PFSK-1 (cell line): ENCODE results near the gene CIPC.

Experiments
- FOXP2 ChIP-seq: optimal IDR thresholded peaks from 2 replicates; pipeline ENCODE3; 2011; ENCODE audit warnings: borderline replicate concordance, control low read depth, inconsistent platforms; ENCODE audit not compliant: insufficient read depth; ENCODE audit errors: extremely low read length, extremely low read depth
- POLR2AphosphoS5 ChIP-seq: IDR thresholded peaks from 2 replicates; pipeline ENCODE4 v1.6.1; 2012; ENCODE audit warnings: low read depth, mild to moderate bottlenecking, control low read depth, low read length, moderate library complexity
- REST ChIP-seq, 2 experiments: IDR thresholded peaks; 2 replicates each; pipeline versions ENCODE4 v1.6.1 to v1.8.0; 2011 to 2012; ENCODE audit warnings: low read depth in 2 of 2, low read length in 2 of 2, control low read depth in 1 of 2, inconsistent platforms in 1 of 2, mild to moderate bottlenecking in 1 of 2, moderate library complexity in 1 of 2; ENCODE audit not compliant: insufficient read depth in 1 of 2
- SIN3A ChIP-seq: IDR thresholded peaks from 2 replicates; pipeline ENCODE4 v1.6.1; 2012; ENCODE audit warnings: mild to moderate bottlenecking, low read length, moderate library complexity, borderline replicate concordance; ENCODE audit not compliant: insufficient read depth
- TAF1 ChIP-seq: IDR thresholded peaks from 2 replicates; pipeline ENCODE4 v1.6.1; 2012; ENCODE audit warnings: low read length, control low read depth, borderline replicate concordance; ENCODE audit not compliant: insufficient read depth

The CIPC gene

GRCh38 chr14:77083082-77083481 is 15.0 kb upstream of the CIPC start:
- TF ChIP-seq TAF1 (no peak), FOXP2 (no peak), REST (IDR thresholded peaks at IDR 0.05; ENCODE audit: insufficient read depth in 1 of 2, low read depth in 2 of 2, low read length in 2 of 2) (no peak), SIN3A (no peak), POLR2AphosphoS5 (no peak)

- TF ChIP-seq FOXP2 (no peak), POLR2AphosphoS5 (no peak), SIN3A (no peak), REST (IDR thresholded peaks at IDR 0.05; ENCODE audit: insufficient read depth in 1 of 2, low read depth in 2 of 2, low read length in 2 of 2) (no peak), TAF1 (no peak)
These were observed 13.1 kb upstream of the CIPC start for GRCh38 chr14:77084985-77085384.

GRCh38 chr14:77085538-77085937 is 12.5 kb upstream of the CIPC start:
- TF ChIP-seq FOXP2 (no peak), TAF1 (no peak), SIN3A (no peak), REST (IDR thresholded peaks at IDR 0.05; ENCODE audit: insufficient read depth in 1 of 2, low read depth in 2 of 2, low read length in 2 of 2) (no peak), POLR2AphosphoS5 (no peak)

- TF ChIP-seq SIN3A (no peak), POLR2AphosphoS5 (no peak), REST (IDR thresholded peaks at IDR 0.05; ENCODE audit: insufficient read depth in 1 of 2, low read depth in 2 of 2, low read length in 2 of 2) (no peak), TAF1 (no peak), FOXP2 (no peak)
These were observed 11.9 kb upstream of the CIPC start for GRCh38 chr14:77086017-77086727.

- no peak for TF ChIP-seq FOXP2
- TF ChIP-seq REST (IDR thresholded peaks at IDR 0.05; ENCODE audit: insufficient read depth in 1 of 2, low read depth in 2 of 2, low read length in 2 of 2), result no peak
- TF ChIP-seq SIN3A, result no peak
- TF ChIP-seq POLR2AphosphoS5, result no peak
- TF ChIP-seq TAF1, result no peak
These were observed 11.1 kb upstream of the CIPC start for GRCh38 chr14:77086951-77087350.
